ENCODE measurements around the gene PRKCZ. TPM values are rescaled to one million over a fixed set of nuclear protein-coding genes. Genes with fewer than 3 reads are reported as not detected.

The PRKCZ gene
- total and polyA plus RNA-seq, 9 of the 15 experiments (the other 6 are each of a cell fraction or from before 2014, with no cell fraction given) = 0.07 to 3.1 (median 1.3) TPM

DNA sequence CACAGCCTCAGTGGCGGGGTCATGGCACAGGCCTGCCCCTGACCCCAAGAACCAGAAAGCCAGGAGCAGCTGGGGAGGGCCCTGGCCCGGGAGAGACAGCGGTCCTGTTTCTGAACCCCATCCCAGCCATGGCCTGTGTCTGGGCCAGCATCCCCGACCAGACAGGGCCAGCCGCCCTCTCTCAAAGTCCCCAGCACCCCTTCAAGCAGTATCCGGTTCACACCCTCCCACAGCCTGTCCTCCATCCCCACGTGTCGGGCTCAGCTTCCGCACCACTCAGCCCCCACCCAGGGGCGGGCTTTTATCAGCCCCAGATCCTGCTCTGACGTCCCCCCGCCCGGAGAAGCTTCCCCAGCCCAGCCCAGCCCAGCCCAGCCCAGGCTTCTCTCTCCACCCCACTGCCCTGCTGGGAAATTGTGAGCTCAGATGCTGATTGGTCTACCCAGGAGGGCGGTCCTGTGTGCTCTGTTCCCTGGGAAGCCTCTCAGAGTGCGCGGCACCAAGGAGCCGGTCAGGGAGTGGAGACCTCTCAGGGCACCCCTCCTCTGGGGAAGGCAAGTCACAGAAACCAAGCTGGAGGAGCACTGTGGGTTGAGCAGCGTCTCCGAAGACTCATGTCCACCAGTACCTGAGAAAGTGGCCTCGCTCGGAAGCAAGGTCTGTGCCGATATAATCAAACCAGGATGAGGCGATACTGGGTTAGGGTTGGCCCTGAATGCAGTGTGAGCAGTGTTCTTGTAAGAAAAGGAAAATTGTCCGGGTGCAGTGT is 149.0 kb downstream of the PRKCZ start (continued):
- no peak for TF ChIP-seq TGIF2 (CRISPR knock-in tag; IDR thresholded peaks at IDR 0.05)
- no peak for TF ChIP-seq ZZZ3 (IDR thresholded peaks at IDR 0.05)
- TF ChIP-seq, protein P1, sequence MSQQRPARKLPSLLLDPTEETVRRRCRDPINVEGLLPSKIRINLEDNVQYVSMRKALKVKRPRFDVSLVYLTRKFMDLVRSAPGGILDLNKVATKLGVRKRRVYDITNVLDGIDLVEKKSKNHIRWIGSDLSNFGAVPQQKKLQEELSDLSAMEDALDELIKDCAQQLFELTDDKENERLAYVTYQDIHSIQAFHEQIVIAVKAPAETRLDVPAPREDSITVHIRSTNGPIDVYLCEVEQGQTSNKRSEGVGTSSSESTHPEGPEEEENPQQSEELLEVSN (IDR thresholded peaks at IDR 0.05; ENCODE audit: borderline replicate concordance in 1 of 2, extremely low read depth in 1 of 2, insufficient read depth in 1 of 2, insufficient read length in 1 of 2, low read depth in 1 of 2, low read length in 1 of 2, poor library complexity in 1 of 2, severe bottlenecking in 1 of 2) = peak; percentile 95 to 96
- peak; percentile 54; the same call in 1 of the 2 replicates for TF ChIP-seq NBN (IDR thresholded peaks at IDR 0.05; ENCODE audit: low read depth)
- TF ChIP-seq, protein P2, sequence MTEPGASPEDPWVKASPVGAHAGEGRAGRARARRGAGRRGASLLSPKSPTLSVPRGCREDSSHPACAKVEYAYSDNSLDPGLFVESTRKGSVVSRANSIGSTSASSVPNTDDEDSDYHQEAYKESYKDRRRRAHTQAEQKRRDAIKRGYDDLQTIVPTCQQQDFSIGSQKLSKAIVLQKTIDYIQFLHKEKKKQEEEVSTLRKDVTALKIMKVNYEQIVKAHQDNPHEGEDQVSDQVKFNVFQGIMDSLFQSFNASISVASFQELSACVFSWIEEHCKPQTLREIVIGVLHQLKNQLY (CRISPR knock-in tag; conservative IDR thresholded peaks at IDR 0.05) = no peak
- TF ChIP-seq RBM22 (IDR thresholded peaks at IDR 0.05; ENCODE audit: low read depth, low read length, poor library complexity, severe bottlenecking) = no peak
- TF ChIP-seq GTF2F1 (IDR thresholded peaks at IDR 0.05; ENCODE audit: low read depth, low read length) = no peak; the same call in 1 of the 2 replicates
- peak; percentile 93 to 95 for TF ChIP-seq MAZ (CRISPR knock-in tag; conservative IDR thresholded peaks at IDR 0.05 in 1 of 2, IDR thresholded peaks at IDR 0.05 in 1 of 2)
- TF ChIP-seq ZKSCAN3 (CRISPR knock-in tag; IDR thresholded peaks at IDR 0.05) = no peak
- peak; percentile 44 for TF ChIP-seq CBFA2T3 (IDR thresholded peaks at IDR 0.05)
- TF ChIP-seq ASH1L (IDR thresholded peaks at IDR 0.05; ENCODE audit: borderline replicate concordance, low read depth, partially characterized antibody) = no peak
- no peak for TF ChIP-seq ZNF24 (IDR thresholded peaks at IDR 0.05)
- no peak for TF ChIP-seq ZNF184 (CRISPR knock-in tag; IDR thresholded peaks at IDR 0.05)
- TF ChIP-seq STAT5B (CRISPR knock-in tag; IDR thresholded peaks at IDR 0.05) = no peak
- no peak for TF ChIP-seq ZBTB1 (CRISPR knock-in tag; IDR thresholded peaks at IDR 0.05; ENCODE audit: borderline replicate concordance, low read depth)
- peak in 1 of 2 experiments; percentile 42; a peak in 2 of 4 replicates for TF ChIP-seq ETV6 (IDR thresholded peaks at IDR 0.05; ENCODE audit: borderline replicate concordance in 1 of 2, low read depth in 2 of 2, low read length in 1 of 2)
- no peak for TF ChIP-seq ETV6 (CRISPR knock-in tag; IDR thresholded peaks at IDR 0.05; ENCODE audit: borderline replicate concordance)
- TF ChIP-seq MYBL2 (IDR thresholded peaks at IDR 0.05; ENCODE audit: low read depth) = no peak
- TF ChIP-seq MYBL2 (CRISPR knock-in tag; IDR thresholded peaks at IDR 0.05; ENCODE audit: borderline replicate concordance) = no peak
- no peak for TF ChIP-seq PRPF4 (IDR thresholded peaks at IDR 0.05; ENCODE audit: insufficient read depth, low read depth, low read length, poor library complexity, severe bottlenecking)
- peak; percentile 76 for TF ChIP-seq TBP (optimal IDR thresholded peaks at IDR 0.05; ENCODE audit: low read depth, low read length)
- no peak for TF ChIP-seq ZEB2 (IDR thresholded peaks at IDR 0.05)
- TF ChIP-seq HDAC2 (IDR thresholded peaks at IDR 0.05) = peak; percentile 60; the same call in 1 of the 2 replicates
- peak; percentile 97 for TF ChIP-seq L3MBTL2 (IDR thresholded peaks at IDR 0.05)
- TF ChIP-seq MTA1 (IDR thresholded peaks at IDR 0.05; ENCODE audit: borderline replicate concordance) = peak; percentile 55; the same call in 1 of the 2 replicates
- no peak; a peak in 1 of 4 replicates for TF ChIP-seq KDM4B (IDR thresholded peaks at IDR 0.05; ENCODE audit: borderline replicate concordance in 2 of 2, low read depth in 1 of 2)
- TF ChIP-seq HNRNPK (IDR thresholded peaks at IDR 0.05; ENCODE audit: low read depth, low read length, poor library complexity, severe bottlenecking) = no peak
- TF ChIP-seq CBFB (CRISPR knock-in tag; IDR thresholded peaks at IDR 0.05) = peak; percentile 26; the same call in 1 of the 2 replicates
- TF ChIP-seq RBFOX2 (IDR thresholded peaks at IDR 0.05; ENCODE audit: low read depth, low read length) = peak; percentile 89
